DMS53 treated with DMSO at 0.1 percent for 48 hours (cell line): ENCODE measurements around the gene C20orf204.

Experiments
- DNase-seq: peaks from one replicate; lab custom pipeline; 2025; ENCODE audit not compliant: unreplicated experiment; lab: John Stamatoyannopoulos, UW

The C20orf204 gene

DNA sequence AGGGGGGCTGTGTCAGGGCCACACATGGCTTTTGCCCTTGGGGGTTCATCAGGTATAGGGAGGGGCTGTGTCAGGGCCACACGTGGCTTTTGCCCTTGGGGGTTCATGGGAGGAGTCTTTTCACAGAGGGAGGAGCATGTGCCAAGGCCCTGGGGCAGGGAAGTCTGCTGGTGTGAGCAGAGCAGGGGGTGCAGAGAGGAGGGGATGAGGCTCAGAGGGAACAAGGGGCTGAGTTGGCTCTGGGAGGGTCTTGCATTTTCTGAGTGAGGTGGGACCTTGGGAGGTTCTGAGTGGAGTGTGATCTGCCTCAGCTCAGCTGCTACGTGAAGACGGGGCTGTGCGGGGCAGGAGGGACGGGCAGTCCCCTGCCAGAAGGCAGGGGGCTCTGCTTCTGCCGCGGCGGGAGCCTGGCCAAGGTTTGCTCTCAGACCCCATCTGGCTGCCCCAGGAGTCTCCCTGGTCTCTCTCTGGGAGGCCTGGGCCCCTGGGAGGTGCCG lies 19.5 kb downstream of the C20orf204 start:
- DNase-seq, result no peak

DNA sequence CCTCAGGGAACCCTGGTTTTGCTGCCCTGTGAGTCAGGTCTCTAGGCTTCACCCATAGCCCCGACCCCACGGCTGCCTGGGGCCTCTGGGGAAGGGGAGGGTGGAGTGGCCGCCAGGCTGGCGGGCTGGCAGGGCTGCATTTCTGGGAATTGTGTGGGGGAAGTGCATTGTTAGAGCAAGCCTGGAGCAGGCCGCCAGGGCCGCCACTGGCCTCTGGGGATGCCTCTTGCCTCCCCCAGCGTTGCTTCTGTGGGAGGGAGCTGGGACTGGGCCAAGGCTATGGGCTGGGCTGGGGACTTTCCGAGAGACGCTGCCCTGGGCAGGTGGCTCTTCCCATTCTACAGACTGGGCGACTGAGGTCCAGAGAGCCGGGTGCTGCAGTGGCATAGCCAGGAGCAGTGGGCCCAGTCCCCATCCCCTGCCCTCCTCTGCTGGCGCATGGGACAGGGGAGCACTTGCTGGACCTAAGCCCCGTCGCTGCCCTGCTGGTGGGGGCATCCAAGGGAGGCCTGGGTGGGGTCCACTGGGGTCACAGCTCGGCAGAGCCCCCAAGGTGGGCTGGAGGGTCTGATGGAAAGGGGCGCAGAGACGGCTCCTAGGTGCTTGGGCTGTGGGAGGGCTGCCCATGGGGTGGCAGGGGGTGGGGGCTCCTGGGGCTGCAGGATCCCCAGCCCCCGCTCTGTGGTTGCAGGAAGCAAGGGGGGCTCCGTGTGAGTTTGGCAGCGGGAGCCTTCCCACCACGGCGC lies 20.1 kb downstream of the C20orf204 start:
- no peak for DNase-seq

DNA sequence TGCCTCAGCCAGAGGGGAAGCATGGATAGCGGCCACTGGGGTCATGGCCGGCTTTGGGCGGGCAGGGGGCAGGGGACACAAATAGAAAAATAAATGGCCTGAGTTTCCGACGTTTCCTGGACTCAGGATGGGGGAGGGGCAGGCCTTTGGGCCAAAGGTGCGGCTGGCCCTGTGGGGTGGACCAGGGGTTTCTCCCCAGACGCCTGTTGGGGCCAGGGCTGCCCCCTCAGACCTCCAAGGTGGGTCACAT lies 20.6 kb downstream of the C20orf204 start:
- no peak for DNase-seq

DNA sequence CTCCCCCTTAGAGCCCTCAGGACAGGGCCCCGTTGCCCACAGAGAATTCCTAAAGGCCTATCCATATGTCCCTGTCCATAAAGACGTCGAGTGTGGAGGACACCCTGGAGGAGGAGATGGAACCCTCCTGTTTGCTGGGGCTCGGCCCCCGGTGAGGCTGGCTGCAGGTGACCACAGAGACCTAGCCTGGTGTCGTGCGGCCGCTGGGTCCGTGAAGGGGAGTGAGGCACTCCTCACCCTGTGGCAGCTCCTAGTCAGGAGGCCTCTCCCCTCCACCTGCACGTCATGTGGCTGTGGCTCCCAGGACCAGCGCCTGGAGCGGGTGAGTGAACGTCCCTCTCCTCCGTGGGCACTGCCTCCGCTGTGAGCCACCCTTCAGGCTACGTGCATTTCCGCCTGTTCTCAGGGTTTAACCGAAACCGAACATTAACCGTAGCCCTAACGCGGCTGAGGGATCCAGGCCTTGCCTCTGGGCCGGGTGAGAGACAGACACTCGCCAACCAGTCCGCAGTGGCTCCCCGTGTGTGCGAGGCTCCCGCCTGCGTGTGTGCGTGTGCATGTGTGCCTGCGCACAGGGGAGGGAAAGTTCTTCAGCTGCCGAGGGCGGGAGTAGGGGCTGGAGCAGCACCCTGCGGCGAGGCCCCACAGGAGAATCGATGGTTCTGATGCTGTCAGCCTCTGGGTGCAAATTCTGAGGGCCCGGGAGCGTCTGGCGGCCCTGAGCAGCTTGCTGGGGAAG lies 21.1 kb downstream of the C20orf204 start:
- DNase-seq, result no peak

DNA sequence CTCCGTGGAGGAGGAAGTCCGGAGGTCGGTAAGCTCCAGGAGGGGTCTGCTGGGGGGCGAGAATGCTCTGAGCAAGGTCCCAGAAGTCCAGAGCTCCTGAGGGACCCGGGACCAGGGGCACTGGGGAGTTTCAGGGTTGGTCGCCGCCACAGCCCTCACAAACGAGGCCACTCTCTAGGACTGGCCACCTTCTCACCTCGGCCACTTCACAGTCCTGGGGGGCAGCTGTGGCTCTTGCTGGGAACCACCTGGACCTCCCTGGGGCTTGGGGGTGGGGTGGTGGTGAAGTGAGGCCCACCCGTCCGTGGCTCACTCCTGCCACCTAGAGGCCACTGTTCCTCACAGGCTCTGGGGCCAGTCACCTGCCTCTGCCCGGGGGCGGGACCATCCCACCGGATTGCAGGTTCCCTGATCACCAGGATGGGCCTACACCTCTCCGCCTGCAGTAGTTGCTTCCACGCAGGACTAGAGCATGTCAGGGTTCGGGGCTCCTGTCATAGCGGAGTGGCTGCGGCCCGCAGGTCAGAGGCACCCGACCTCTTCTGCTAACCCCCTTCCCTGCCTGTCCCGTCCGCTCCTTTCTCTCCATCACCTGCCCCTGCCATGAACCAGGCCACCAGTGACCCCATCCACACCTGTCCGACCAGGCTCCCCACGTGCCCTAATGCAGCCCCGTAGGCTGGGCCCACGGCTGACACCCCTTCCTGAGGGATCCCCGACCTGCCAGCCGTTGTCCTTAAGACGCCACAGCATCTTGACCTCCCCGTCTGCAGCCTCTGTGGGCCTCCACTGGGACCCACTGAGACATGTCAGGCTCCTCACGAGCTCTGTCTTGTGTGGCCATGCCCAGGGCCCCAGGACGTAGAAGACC lies 21.9 kb downstream of the C20orf204 start:
- peak; percentile 58 for DNase-seq

DNA sequence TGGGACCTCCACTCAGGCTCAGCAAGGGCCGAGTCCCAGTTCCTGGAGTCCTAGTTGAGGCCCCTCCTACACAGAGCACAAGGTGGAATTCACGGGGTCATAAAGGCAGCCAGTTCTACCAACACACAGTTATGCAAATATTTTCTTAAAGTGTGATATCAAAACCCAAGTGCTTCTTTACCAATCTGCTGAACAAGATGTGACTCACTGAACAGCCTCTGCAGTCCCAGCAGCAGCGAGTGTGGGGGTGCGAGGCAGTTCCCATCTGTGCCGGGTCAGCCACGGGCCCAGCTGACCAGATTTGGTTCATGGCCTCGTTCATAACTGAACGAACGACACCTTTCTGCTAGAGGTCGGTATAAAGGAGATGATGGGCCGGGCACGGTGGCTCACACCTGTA lies 22.6 kb downstream of the C20orf204 start:
- DNase-seq, result no peak

DNA sequence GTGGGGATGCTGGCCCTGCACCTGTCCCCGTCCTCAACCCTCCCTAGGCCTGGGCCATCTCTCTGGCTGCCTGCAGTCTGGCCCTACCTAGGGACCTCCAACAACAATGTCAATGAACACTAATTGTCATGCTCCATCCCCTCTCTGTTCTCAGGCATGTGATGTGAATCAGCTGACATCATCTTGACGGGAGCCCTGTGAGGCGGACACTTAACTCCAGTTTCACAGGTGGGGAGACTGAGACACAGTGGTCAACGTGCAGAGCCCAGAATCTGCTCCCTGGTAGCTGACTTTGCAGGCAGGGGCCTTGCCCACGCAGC lies 26.3 kb downstream of the C20orf204 start:
- no peak for DNase-seq

DNA sequence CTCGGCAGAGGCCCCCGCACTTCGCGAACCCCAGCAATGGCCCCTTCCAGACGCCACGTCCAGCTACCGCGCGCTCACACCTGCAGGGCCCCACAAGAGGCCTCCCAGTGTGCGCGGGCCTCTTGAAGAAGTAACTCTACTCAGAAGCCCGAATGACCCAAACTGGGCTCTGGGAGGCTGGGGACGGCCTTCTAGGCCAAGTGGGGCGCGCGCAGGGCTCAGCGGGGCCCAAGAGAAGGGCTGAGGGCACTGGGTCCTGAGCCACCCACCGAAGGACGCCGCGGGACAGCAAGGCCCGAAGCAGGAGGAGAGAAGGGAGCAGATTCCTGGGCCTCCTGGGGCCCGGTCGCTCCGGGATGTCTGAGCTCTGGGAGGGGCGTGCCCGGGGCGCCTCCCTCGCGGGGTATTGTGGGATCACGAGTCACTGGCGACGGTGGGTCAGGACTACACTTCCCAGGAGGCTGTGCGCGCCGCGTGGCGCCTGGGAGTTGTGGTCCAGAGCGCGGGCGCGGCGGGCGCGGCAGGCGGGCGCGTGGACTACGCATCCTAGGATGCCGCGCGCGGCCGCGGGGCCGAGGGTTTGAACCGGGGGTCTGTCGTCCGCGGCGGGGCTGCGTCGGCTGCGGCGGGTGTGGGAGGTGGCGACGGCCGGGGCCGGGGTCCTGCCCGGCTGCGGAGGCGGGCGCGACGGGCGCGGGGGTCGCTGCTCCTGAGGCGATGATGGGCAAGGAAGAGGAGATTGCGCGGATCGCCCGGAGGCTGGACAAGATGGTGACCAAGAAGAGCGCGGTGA lies 26.8 kb downstream of the C20orf204 start, which contains the start of gene TCEA2:
Gene TCEA2, plus strand, starts transcription at position 603 of the 793 bp plus-strand sequence. Its CDS starts 115 bp downstream, at position 718.
- DNase-seq, result peak; percentile 82

DNA sequence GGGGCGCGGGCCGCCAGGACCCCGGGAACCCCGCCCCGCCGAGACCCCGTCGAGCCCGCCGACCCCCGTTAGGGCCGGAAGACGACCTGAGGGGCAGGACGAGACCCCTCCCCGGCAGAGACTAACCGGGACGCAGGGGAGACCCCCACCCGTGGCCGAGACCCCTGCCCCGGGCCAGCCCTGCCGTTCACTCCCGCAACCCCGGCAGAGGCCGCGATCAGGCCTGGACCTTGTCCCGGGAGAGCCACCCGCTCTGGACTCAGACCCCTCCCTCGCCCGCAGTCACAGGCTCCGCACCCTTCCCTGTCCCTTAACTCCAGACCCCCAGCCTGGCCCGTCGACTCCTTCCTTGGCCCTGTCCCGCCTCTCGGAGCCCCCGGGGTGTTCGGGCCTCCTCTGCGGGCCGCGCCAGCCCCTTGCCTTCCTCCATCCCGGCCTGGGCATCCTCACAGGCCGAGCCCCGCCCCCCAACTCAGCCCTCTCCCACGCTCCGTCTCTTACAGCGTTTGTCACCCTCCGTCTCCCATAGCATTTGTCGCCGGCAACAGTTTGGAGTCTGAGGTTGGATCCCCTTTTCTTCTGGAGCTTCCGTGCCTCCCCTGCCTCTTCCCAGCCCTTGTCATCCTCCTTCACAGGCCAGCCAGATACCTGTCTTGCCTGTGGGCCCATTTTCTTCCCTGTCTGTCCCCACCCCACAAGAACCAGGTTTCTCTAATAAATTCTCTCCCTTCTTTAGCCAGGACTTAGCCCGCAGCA lies 27.6 kb downstream of the C20orf204 start:
- DNase-seq, result no peak

DNA sequence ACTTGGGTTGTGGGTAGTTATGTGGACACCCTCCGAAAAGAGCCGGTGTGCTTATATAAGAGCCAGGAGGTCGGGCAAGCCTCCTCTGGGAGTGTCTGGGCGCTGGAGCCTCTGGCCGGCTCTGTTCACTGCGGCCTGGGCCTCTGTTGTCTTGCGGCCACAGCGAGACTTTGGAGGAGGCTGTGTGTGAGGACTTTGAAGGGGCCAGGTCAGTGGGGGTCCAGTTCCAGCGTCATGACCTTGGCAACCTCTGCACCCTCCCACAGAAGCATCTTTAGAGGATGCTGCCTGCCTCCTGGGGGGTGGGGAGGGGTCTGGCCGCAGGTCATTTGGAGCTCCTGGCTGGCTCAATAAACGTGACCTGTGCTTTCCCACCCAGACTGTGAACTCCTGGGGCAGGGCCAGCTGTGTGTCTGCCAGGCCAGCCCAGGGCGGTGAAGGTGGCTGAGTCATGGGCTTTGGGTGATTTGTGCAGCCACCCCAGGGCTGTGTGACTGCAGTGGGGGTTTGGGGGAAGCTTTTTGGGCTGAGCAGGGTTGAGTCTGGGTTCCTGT lies 28.2 kb downstream of the C20orf204 start:
- DNase-seq, result no peak

DNA sequence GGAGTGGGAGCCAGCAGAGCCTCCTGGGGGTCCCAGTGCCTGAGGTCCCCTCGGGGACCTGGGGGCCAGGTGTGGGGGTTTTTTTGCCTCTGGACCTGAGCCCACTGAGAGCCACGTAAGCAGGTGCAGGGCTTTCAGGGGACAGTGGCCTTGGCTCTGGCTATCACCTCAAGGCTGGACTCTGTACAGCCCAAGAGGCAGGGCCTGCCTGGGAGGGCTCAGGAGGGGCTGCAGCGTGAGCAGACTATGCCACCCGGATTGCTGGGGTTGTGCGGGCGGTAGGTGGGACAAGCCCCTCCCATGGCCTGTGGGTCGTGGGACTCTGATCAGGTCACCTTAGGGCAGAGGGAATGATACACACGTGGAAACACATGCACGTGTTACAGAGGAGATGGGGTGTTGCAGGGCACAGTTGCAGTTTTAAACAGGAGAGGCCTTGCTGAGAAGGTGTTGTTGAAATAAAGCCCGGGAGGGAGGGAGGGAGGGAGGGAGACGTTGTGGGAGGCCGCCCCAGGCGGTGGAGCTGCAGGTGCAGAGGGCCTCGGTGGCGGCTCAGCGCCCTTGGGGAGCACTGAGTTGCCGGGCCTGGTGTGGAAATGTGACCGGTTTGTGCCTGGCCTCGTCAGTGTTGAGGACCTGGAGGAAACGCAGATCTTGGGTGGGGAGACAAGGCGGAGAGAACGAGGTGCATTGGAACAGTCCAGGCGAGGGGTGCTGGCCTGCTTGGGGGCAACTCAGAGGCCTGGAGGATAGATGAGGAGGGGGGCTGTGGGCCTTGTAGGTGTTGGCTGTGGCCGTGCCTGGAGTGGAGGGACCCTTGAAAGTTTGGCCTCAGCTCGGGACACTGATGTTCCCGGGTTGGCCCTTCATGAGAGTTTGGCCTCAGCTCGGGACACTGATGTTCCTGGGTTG lies 29.3 kb downstream of the C20orf204 start:
- no peak for DNase-seq

DNA sequence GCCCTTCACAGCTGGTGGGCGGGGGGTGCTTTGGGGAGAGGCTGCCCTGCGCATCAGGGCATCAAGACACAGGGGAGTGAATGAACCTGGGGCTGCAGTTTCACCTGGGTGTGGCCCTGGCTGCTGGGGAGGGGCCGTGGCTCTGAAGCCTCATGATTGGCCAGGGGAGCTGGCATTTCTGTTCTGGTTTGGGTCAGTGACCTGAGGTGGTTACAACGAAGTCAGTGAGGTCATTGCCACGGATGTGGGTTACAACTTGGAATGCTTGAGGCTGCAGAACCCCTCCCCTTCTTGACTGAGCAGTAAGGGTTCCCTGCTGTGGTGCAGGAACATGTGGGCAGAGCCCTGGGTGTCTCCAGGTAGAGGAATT lies 30.0 kb downstream of the C20orf204 start:
- DNase-seq, result no peak

DNA sequence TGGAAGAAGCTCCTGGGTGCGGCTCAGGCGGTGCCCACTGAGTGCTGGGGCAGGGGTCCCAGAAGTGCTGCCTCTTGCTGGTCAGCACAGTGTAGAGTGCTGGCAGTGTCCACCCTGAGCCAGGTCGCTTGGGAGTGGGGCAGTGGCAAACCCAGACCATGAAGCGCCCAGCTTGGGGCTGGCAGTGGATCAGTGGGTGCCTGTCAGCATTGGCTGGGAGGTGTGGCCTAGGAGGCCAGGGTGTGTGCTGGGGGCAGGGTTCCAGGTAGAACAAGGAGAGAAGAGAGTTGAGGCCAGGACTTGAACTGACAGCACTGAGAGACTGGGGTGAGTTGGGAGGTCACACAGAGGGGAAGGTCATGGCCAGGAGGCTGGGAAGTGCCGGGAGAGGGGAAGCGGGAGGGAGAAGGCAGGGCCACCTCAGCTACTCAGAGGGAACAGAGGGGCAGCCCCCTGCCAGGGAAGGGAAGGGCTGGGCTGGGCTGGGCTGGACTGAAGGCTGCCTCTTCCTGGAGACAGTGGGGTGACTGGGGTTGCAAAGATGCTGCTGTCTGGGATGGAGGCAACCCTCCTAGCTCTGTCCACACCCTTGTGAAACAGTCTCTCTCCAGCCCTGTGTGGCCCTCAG lies 31.1 kb downstream of the C20orf204 start:
- DNase-seq, result no peak

DNA sequence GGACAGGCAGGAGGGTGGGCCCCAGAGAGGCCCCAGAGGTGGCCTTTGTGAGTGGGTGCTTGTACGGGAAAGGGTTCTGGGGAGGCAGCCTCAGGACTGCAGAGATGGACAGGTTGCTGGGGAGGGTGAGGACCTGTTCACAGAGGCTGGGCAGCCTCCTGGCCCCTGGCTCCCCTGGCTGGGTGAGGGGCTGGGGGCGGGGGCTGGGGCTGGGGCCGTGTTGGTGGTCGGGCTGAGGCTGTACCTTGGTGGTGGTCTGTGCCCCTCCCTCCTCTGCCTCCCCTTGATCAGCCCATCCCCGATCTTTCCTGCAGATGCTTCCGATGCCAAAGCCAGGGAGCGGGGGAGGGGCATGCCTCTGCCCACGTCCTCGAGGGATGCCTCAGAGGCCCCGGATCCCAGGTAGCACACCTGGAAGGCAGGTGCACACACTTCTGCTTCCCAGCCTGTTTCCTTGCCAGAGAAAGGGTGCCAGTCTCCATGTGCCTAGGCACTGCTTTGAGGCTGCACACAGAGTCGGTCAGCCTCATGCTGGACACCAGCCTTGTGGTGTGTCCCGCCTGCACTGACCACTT lies 31.8 kb downstream of the C20orf204 start:
- no peak for DNase-seq

DNA sequence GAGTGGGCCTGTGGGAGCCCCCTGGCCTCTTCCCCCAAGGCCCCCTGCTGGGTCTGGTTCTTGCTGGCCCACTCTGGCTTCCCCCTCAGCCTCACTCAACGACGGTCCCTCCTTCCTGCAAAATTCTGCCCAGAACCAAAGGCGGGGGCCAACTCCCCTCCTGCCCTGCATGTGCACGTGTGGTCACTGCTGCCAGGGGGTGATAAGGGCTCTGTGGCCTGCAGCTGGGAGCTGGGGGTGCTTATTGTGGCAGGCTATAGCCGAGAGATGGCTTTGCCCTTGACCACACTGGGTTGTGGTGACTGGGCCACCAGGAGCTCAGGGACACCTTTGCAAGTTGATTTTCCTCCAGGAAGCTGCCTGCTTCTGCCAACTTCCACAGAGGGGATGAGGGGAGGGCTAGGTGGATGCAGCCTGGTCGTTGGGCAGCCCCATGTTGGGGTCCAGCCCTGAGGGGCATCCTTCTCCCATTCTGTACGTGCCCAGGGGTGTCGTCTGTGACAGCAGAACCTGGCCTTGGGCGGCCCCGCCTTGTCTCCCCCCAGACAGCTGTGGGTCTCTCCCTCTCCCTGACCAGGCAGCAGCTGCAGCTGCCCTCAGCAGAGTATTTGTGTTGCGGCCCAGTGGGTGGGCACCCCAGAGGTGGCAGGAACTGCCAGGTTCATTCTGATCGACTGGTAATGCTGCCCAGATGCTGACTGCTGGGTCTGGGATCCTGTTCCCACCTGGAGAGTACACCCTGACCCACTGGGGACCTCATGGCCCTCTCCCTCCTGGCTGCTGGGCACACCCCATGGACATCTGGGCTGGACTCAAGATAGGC lies 32.6 kb downstream of the C20orf204 start:
- no peak for DNase-seq

DNA sequence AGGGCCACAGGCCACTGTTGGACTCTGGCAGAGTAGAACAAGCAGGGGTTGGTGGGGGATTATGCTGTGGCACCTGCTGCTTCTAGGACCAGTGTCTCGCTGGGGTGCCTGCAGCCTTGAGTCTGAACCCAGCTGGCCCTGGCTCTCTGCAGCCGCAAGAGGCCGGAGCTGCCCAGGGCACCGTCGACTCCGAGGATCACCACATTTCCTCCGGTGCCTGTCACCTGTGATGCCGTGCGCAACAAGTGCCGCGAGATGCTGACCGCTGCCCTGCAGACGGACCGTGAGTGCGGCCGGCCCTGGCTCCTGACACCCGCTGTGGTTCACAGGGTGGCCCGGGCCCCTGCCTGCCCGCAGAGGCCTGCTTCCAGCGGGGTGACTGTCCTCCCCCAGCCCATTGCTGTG lies 33.2 kb downstream of the C20orf204 start:
- no peak for DNase-seq

DNA sequence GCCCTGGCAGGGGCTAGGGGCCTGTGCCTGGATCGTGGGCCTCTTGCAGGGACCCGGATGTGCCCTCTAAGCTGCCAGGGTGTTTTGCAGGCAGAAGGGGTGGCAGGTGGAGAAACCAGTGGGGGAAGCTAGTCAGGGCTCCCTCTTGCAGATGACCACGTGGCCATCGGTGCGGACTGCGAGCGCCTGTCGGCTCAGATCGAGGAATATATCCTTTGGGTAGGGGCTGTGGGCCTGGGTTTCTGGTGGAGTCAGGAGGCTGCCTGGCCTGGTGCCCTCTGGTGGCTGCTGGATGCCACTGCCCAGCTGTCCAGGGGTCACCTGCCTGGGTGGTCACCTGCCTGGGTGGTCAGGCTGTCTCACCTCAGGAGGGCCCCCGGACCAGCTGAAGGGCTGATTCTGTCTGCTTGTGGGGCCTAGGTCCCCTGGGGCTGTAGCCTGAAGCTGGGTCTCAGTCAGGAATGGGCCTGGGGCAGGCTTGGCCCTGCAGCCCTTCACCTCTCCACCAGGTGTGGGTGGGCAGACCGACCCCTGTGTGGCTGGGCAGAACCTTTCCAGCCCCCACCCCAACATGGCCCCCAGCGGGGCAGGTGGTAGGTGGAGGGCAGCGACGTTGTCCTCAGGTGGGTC lies 33.7 kb downstream of the C20orf204 start:
- no peak for DNase-seq
